H54 (cell line): ENCODE measurements around the gene SS18L1.

ENCODE experiments used
- DNase-seq: peaks from one replicate; pipeline ENCODE4 v3.0.0; 2011; ENCODE audit warnings: low spot score, mixed read lengths; ENCODE audit not compliant: insufficient read length
- FAIRE-seq: peaks from 3 replicates; lab custom pipeline; 2011; peaks lifted over from hg19 to GRCh38; lab: Jason Lieb, UNC
- POLR2A ChIP-seq: IDR thresholded peaks from 2 replicates; pipeline ENCODE4 v1.6.1; 2011; ENCODE audit warnings: low read depth, mild to moderate bottlenecking, low read length

Gene SS18L1

DNA sequence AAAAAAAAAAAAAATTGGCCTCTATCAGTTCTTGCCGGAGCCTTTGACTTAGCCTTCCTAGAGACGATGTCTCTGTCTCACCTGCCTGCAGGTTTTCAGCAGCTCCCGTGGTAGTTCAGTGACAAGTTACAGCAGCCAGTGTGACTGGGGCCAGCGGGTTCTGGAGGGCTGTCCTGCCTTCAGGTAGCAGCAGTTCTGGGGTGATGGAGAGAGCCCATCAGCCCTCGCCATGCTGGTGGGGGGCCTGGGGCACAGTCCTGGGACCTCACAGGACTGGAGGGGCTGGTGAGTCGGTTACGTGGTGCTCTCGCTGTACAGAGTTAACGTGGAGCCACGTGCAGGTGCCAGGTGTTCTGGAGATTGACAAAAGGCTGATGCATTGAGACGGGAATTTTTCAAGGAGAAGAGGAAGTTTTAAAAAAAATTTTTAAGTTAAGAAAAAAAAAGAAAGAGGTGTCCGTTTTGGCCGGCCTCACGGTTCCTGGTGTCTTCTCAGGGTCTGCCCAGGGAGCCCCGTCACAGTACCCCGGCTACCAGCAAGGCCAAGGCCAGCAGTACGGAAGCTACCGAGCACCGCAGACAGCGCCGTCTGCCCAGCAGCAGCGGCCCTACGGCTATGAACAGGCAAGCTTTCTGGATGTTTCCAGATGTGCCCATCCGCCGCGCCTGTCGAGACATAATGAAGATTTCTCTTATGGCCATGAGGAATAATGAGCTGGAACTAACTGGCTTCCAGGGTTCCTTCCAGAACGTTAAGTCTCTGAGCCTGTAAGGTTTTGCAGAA, 30.6 kb downstream of the SS18L1 start:
- DNase-seq (no peak), FAIRE-seq (no peak)
- no peak for TF ChIP-seq POLR2A

GRCh38 chr20:62174870-62175624, 31.5 kb downstream of the SS18L1 start:
- no peak for TF ChIP-seq POLR2A
- DNase-seq (no peak), FAIRE-seq (no peak)

DNA sequence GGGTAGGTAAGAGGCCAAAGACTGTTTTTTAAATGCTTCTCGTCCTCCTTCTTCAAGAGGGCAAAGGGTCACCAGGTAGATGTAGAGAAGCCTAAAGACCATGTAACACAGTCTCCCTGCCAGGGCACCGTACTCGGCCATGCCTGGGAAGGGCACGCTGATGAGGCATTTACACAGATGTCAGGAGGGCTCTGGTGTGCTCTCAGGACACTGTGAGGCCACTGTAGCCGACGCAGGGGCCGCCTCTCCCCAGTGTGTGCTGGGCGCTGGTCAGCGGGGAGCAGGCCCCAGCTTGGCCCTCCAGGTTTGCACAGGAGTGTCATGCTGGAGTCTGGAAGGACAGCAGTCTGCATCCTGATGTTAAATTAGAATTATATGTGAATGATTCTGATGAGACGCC, 32.1 kb downstream of the SS18L1 start:
- DNase-seq (no peak), FAIRE-seq (no peak)
- TF ChIP-seq POLR2A: no peak

- no peak for DNase-seq
- no peak for TF ChIP-seq POLR2A
- FAIRE-seq: no peak
Measured at GRCh38 chr20:62176866-62177265, 33.3 kb downstream of the SS18L1 start.

- FAIRE-seq: no peak
- no peak for TF ChIP-seq POLR2A
- no peak for DNase-seq
Measured at GRCh38 chr20:62177307-62177706, 33.7 kb downstream of the SS18L1 start.

DNA sequence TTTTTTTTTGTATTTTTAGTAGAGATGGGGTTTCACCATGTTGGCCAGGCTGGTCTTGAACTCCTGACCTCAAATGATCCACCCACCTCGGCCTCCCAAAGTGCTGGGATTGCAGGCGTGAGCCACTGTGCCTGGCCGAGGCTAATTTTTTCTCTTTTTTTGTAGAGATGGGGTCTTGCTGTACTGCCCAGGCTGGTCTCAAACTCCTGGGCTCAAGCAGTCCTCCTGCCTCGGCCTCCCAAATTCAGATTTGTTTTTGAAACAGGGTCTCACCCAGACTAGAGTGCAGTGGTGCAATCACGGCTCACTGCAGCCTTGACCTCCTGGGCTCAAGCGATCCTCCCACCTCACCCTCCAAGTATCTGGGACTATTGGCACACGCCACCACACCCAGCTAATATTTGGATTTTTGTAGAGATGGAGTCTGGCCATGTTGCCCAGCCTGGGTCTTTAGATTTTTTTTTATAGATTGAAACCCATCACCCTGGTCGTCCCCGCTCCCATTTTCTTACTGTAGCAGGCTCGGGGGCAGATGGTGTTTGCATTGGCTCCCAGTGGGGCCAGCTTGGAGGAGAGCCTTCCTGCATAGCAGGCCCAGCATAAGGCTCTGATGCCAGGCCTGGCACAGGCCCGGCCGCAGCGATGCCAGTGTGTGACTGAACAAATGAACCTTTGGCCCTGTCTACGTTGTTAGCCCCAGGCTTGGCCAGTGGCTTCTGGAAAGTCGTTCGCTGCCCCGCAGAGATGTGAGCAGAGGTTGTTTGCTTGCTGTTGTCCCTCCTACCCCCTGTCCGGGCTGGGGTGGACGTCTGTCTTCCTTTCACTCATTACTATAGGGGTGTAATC, 35.0 kb downstream of the SS18L1 start:
- no peak for DNase-seq
- no peak for FAIRE-seq
- TF ChIP-seq POLR2A: no peak

DNA sequence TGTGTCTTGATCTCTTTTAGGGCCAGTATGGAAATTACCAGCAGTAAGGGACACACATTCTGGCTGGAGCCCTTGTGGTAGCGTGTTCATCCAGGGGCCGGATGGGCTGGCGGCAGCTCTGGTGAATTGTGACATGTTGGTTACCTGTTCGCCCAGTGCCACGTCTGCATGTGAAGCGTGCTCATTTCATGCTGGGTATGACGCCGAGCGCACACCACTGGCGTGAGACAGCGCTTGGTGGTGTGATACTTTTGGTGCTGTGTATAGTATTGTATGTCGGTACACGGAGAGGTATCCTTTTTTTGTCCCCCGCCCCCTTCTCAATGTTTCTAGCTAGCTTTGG, 35.6 kb downstream of the SS18L1 start:
- no peak for TF ChIP-seq POLR2A
- FAIRE-seq (no peak), DNase-seq (no peak)

DNA sequence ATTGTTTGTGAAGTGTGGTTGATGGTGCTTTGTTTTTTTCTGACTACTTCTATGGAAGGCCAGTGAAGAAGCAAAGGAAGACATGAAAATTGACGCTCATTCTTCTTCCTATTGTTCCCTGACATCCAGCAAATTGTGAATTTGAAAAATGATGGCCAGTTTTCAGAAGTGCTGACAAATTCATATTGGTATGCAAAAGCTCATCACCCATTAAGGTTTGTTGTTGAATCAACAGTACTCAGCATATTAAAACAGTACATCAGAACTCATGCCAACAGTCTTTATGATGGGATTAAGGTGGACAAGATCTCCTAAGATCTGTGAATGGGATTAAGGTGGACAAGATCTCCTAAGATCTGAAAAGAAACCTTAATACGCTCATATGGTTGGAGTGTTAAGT, 38.2 kb downstream of the SS18L1 start:
- no peak for TF ChIP-seq POLR2A
- no peak for DNase-seq
- no peak for FAIRE-seq

- TF ChIP-seq POLR2A: peak; percentile 99
- FAIRE-seq (no peak), DNase-seq (peak; percentile 97)
Measured at GRCh38 chr20:62182469-62183425, 39.2 kb downstream of the SS18L1 start, which contains the start of gene MTG2. TSS of gene MTG2 (plus strand) at chr20:62183028. CDS start at chr20:62193421, 10,393 bp downstream.

GRCh38 chr20:62183426-62184142, 40.0 kb downstream of the SS18L1 start:
- no peak for DNase-seq
- no peak for FAIRE-seq
- no peak for TF ChIP-seq POLR2A

DNA sequence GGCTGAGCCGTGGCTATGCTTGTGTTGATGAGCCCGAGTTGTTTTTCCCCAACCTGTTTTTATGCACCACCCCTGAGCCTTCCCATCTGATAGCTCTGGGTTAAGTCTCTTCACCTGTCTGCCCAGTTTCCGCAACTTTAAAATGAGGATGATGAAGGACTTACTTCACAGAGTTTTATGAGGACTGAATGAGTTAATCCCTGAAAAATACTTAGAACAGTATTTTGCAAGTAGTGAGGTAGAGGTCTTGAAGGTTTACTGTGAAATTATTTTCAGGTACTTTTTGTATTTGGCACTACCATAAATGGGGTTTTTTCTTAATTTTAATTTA, 42.5 kb downstream of the SS18L1 start:
- no peak for TF ChIP-seq POLR2A
- no peak for FAIRE-seq
- DNase-seq: no peak
